Gastroesophageal sphincter (tissue), 4 donors: ENCODE measurements around the gene DOCK4. TPM values are rescaled to one million over a fixed set of nuclear protein-coding genes. Genes with fewer than 3 reads are reported as not detected.

Experiments
- ATAC-seq: fragments of 150-250 bp; one replicate; pipeline ENCODE4 v1.9.1; 2016; ENCODE audit warnings: mild to moderate bottlenecking, moderate library complexity
- H3K27ac ChIP-seq, 4 donors: fragments of 200-600 bp; sonication (generic) in 3 of 4; 1 replicate in 3 of 4; 2 replicates in 1 of 4; pipeline ENCODE4 v1.5.1; 2016 to 2019
- H3K27me3 ChIP-seq: fragments of 200-600 bp; sonication (generic); one replicate; pipeline ENCODE4 v1.5.1; 2019
- H3K36me3 ChIP-seq, 2 donors: fragments of 200-600 bp; sonication (generic); one replicate each; pipeline ENCODE4 v1.5.1; 2019; ENCODE audit warnings: control low read depth in 1 of 2
- H3K4me1 ChIP-seq, 3 donors: fragments of 200-600 bp; sonication (generic); 1 replicate in 2 of 3; 2 replicates in 1 of 3; pipeline ENCODE4 v1.5.1; 2016 to 2019; ENCODE audit warnings: control low read depth in 2 of 3
- H3K4me3 ChIP-seq, 2 donors: fragments of 200-600 bp; sonication (generic); one replicate each; pipeline ENCODE4 v1.5.1; 2019; ENCODE audit warnings: mild to moderate bottlenecking in 1 of 2, moderate library complexity in 1 of 2
- H3K9me3 ChIP-seq, 3 donors: fragments of 200-600 bp; sonication (generic); one replicate each; pipeline ENCODE4 v1.5.1; 2017 to 2019; ENCODE audit warnings: control low read depth in 2 of 3
- CTCF ChIP-seq, 4 experiments: fragments of 200-600 bp in 2 of 4; fragments of 450-650 bp in 2 of 4; sonication (generic) in 1 of 4; IDR thresholded peaks; one replicate each; pipeline ENCODE4 v1.5.1; 2017 to 2019; ENCODE audit warnings: antibody characterized with exemption in 4 of 4, mild to moderate bottlenecking in 2 of 4, moderate library complexity in 2 of 4
- EP300 ChIP-seq: sonication (generic); formaldehyde crosslinking; IDR thresholded peaks from one replicate; pipeline ENCODE4 v1.6.1; 2017; ENCODE audit warnings: antibody characterized with exemption, mild to moderate bottlenecking
- POLR2A ChIP-seq, 2 donors: fragments of 450-650 bp; IDR thresholded peaks; one replicate each; pipeline ENCODE4 v1.6.1; 2017; ENCODE audit warnings: antibody characterized with exemption in 2 of 2, mild to moderate bottlenecking in 2 of 2, moderate library complexity in 1 of 2
- POLR2AphosphoS5 ChIP-seq: sonication (generic); formaldehyde crosslinking; IDR thresholded peaks from one replicate; pipeline ENCODE4 v1.6.1; 2017; ENCODE audit warnings: antibody characterized with exemption
- WGBS, 2 donors: methylation state at CpG; one replicate each; pipeline ENCODE4 v1.1.5; 2018; ENCODE audit warnings: low coverage in 1 of 2; 5-methylcytosine and 5-hydroxymethylcytosine counted together
- total RNA-seq, 4 donors: library from RNA; depleted of rRNA; stranded (reverse); fragments of >200 nt; gene quantifications; one replicate each; pipeline ENCODE4 v1.1.0, GENCODE V29; 2016

DOCK4 gene
- total RNA-seq, 4 donors from 2014 or later: 14.0 to 34.1 (median 24.2) TPM

- no peak overlapping the region for H3K4me3 ChIP-seq
- peaks cover 0 to 22% (median 4%) of the 10 kb centered on the region in 3 donors for H3K4me1 ChIP-seq
- peaks cover 0 to 25% of the 10 kb centered on the region in 2 donors for H3K36me3 ChIP-seq
- H3K27ac ChIP-seq: no peak overlapping the region
- H3K27me3 ChIP-seq: no peaks in the 10 kb centered on the region
- no peak for ATAC-seq
- 98 to 100% methylated on average over 1 to 3 of the region's 3 CpGs for WGBS, 2 donors
- H3K9me3 ChIP-seq: no peaks in the 10 kb centered on the region
- TF ChIP-seq EP300 (no peak), POLR2A (IDR thresholded peaks at IDR 0.05) (no peak), POLR2AphosphoS5 (no peak), CTCF (IDR thresholded peaks at IDR 0.05) (no peak)
Measured at GRCh38 chr7:111869280-111869679, 336.9 kb downstream of the DOCK4 start.

GRCh38 chr7:111867348-111867931, 338.8 kb downstream of the DOCK4 start:
- Histone ChIP-seq H3K27me3 (no peaks in the 10 kb centered on the region), H3K4me3 (no peak overlapping the region), H3K27ac (no peak overlapping the region), H3K9me3 (no peaks in the 10 kb centered on the region), H3K36me3 (peaks cover 0 to 25% of the 10 kb centered on the region in 2 donors), H3K4me1 (peaks cover 0 to 22% (median 0%) of the 10 kb centered on the region in 3 donors)
- TF ChIP-seq POLR2AphosphoS5: no peak
- no peak for TF ChIP-seq CTCF (IDR thresholded peaks at IDR 0.05)
- no peak for TF ChIP-seq POLR2A (IDR thresholded peaks at IDR 0.05)
- TF ChIP-seq EP300: no peak
- no peak for ATAC-seq
- WGBS, 2 donors: 71 to 83% methylated on average over 2 to 5 of the region's 5 CpGs

- peaks cover 0 to 22% (median 0%) of the 10 kb centered on the region in 3 donors for H3K4me1 ChIP-seq
- no peaks in the 10 kb centered on the region for H3K27me3 ChIP-seq
- no peak overlapping the region for H3K4me3 ChIP-seq
- no peaks in the 10 kb centered on the region for H3K9me3 ChIP-seq
- no peak overlapping the region for H3K27ac ChIP-seq
- 87 to 100% methylated on average over 2 of the region's 2 CpGs for WGBS, 2 donors
- H3K36me3 ChIP-seq: peaks cover 0 to 25% of the 10 kb centered on the region in 2 donors
- no peak for ATAC-seq
- TF ChIP-seq CTCF (IDR thresholded peaks at IDR 0.05) (no peak), POLR2A (IDR thresholded peaks at IDR 0.05) (no peak), EP300 (no peak), POLR2AphosphoS5 (no peak)
Measured at GRCh38 chr7:111866787-111867186, 339.4 kb downstream of the DOCK4 start.

GRCh38 chr7:111865430-111865829, 340.8 kb downstream of the DOCK4 start:
- Histone ChIP-seq H3K9me3 (no peaks in the 10 kb centered on the region), H3K4me1 (peaks cover 0 to 22% (median 0%) of the 10 kb centered on the region in 3 donors), H3K27me3 (no peaks in the 10 kb centered on the region), H3K36me3 (peaks cover 0 to 22% of the 10 kb centered on the region in 2 donors), H3K27ac (peak overlapping the region in 1 of 4 donors; percentile 20), H3K4me3 (no peak overlapping the region)
- no peak for TF ChIP-seq CTCF (IDR thresholded peaks at IDR 0.05)
- TF ChIP-seq POLR2AphosphoS5: no peak
- no peak for TF ChIP-seq EP300
- no peak for TF ChIP-seq POLR2A (IDR thresholded peaks at IDR 0.05)
- WGBS, 2 donors: 47 to 83% methylated on average over 1 of the region's 1 CpG
- peak; percentile 25 for ATAC-seq
